A673 (cell line): Measurements from ENCODE around the gene OR8B8.

ENCODE experiments used
- CTCF ChIP-seq: fragments of 300-800, 200-600 bp; sonication (generic); conservative IDR thresholded peaks from 2 replicates; pipeline ENCODE4 v1.5.1; 2017; ENCODE audit warnings: low read depth, mild to moderate bottlenecking, antibody characterized with exemption, low read length, moderate library complexity, mixed read lengths
- EZH2 ChIP-seq: fragments of 200-600 bp; sonication (generic); IDR thresholded peaks from 2 replicates; pipeline ENCODE4 v1.6.1; 2017; ENCODE audit warnings: borderline replicate concordance, low read depth, mild to moderate bottlenecking, mixed read lengths, antibody characterized with exemption, low read length; ENCODE audit not compliant: poor library complexity, severe bottlenecking

GRCh38 chr11:124442442-124442841, 3.1 kb downstream of the OR8B8 start:
- TF ChIP-seq CTCF (peak; percentile 36), EZH2 (no peak)
